ENCODE results near the gene IL13. TPM values are rescaled to one million over a fixed set of nuclear protein-coding genes. Genes with fewer than 3 reads are reported as not detected.

Gene IL13
- total RNA-seq, 1 donor = not detected

DNA sequence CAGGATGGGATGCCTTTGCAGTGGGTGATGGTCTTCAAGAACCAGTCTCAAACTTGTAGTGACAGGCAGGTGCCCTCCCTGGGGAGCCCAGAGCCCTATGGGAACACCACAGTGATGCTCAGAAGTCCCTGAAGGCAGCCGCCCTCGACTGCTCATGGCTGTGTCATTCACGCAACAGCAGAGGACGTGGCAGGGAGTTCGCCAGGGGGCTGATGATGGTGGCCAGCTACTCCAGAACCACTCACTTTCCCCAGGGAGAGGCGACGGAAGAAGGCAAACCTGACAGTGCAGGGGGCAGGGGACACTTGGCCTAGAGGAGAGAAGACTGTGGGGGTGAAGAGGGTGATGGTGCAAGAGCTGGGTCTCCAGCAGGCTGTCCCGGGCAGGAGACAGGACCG, 4.0 kb downstream of the IL13 start:
- DNase-seq (ENCODE audit: insufficient read length, low spot score, missing footprints) = peak; percentile 34
- TF ChIP-seq CTCF (IDR thresholded peaks at IDR 0.05; ENCODE audit: extremely low read depth, low read depth, low read length) = no peak
- H3K27ac ChIP-seq (ENCODE audit: low read depth, low read length) = no peak overlapping the region

GRCh38 chr5:132662925-132663770, 5.2 kb downstream of the IL13 start:
- Histone ChIP-seq H2AFZ (ENCODE audit: low read length) (peak overlapping the region; percentile 12), H3K4me3 (ENCODE audit: insufficient read depth, low read length) (no peak overlapping the region), H3K4me1 (ENCODE audit: insufficient read depth, low read length) (peaks cover 6% of the 10 kb centered on the region), H3K27ac (ENCODE audit: low read depth, low read length) (no peak overlapping the region), H3K36me3 (ENCODE audit: insufficient read depth, low read length) (no peaks in the 10 kb centered on the region), H3K27me3 (ENCODE audit: insufficient read depth, low read length) (no peaks in the 10 kb centered on the region), H3K4me2 (ENCODE audit: insufficient read depth, low read length) (no peak overlapping the region), H3K9me3 (ENCODE audit: low read depth, low read length) (no peaks in the 10 kb centered on the region), H4K20me1 (ENCODE audit: insufficient read depth, low read length) (no peaks in the 10 kb centered on the region), H3K79me2 (ENCODE audit: insufficient read depth, low read length) (no peaks in the 10 kb centered on the region)
- no peak for TF ChIP-seq CTCF (IDR thresholded peaks at IDR 0.05; ENCODE audit: extremely low read depth, low read depth, low read length)
- peak; percentile 93 for DNase-seq (ENCODE audit: insufficient read length, low spot score, missing footprints)

More for the DNA sequence above, 4.0 kb downstream of the IL13 start:
- H3K36me3 ChIP-seq (ENCODE audit: insufficient read depth, low read length) = no peaks in the 10 kb centered on the region
- no peaks in the 10 kb centered on the region for H3K27me3 ChIP-seq (ENCODE audit: insufficient read depth, low read length)
- H3K4me3 ChIP-seq (ENCODE audit: insufficient read depth, low read length) = no peak overlapping the region
- H2AFZ ChIP-seq (ENCODE audit: low read length) = no peak overlapping the region
- H3K9me3 ChIP-seq (ENCODE audit: low read depth, low read length) = no peaks in the 10 kb centered on the region
- H4K20me1 ChIP-seq (ENCODE audit: insufficient read depth, low read length) = no peaks in the 10 kb centered on the region
- H3K79me2 ChIP-seq (ENCODE audit: insufficient read depth, low read length) = no peaks in the 10 kb centered on the region
- no peak overlapping the region for H3K4me2 ChIP-seq (ENCODE audit: insufficient read depth, low read length)
- H3K4me1 ChIP-seq (ENCODE audit: insufficient read depth, low read length) = peaks cover 6% of the 10 kb centered on the region

- Histone ChIP-seq H3K9me3 (ENCODE audit: low read depth, low read length) (no peaks in the 10 kb centered on the region), H3K36me3 (ENCODE audit: insufficient read depth, low read length) (no peaks in the 10 kb centered on the region), H3K4me1 (ENCODE audit: insufficient read depth, low read length) (peaks cover 6% of the 10 kb centered on the region), H3K79me2 (ENCODE audit: insufficient read depth, low read length) (no peaks in the 10 kb centered on the region), H3K27me3 (ENCODE audit: insufficient read depth, low read length) (no peaks in the 10 kb centered on the region), H2AFZ (ENCODE audit: low read length) (no peak overlapping the region), H3K27ac (ENCODE audit: low read depth, low read length) (peak overlapping the region; percentile 1), H4K20me1 (ENCODE audit: insufficient read depth, low read length) (no peaks in the 10 kb centered on the region), H3K4me2 (ENCODE audit: insufficient read depth, low read length) (no peak overlapping the region), H3K4me3 (ENCODE audit: insufficient read depth, low read length) (no peak overlapping the region)
- TF ChIP-seq CTCF (IDR thresholded peaks at IDR 0.05; ENCODE audit: extremely low read depth, low read depth, low read length) = no peak
- DNase-seq (ENCODE audit: insufficient read length, low spot score, missing footprints) = peak; percentile 95
These were observed 6.1 kb downstream of the IL13 start for GRCh38 chr5:132663771-132664695.

Measured in osteoblast (primary cell).